Measurements from ENCODE around the gene IL18R1. TPM values are rescaled to one million over a fixed set of nuclear protein-coding genes. Genes with fewer than 3 reads are reported as not detected.

IL18R1 gene
- total and polyA plus RNA-seq, 9 of the 15 experiments (the other 6 are each of a cell fraction or from before 2014, with no cell fraction given), result 0.55 to 10.0 (median 2.5) TPM

- TF ChIP-seq NELFE (IDR thresholded peaks at IDR 0.05; ENCODE audit: insufficient read depth, insufficient read length) (no peak), YY1 (IDR thresholded peaks at IDR 0.05; ENCODE audit: borderline replicate concordance in 1 of 3, control insufficient read depth in 1 of 3, extremely low read depth in 1 of 3, insufficient read depth in 3 of 3, insufficient read length in 1 of 3, insufficient replicate concordance in 2 of 3, low read depth in 1 of 3, low read length in 2 of 3) (no peak), TBL1XR1 (IDR thresholded peaks at IDR 0.05; ENCODE audit: low read length in 2 of 2) (peak in 1 of 2 experiments; percentile 27; a peak in 1 of 4 replicates), ESRRA (IDR thresholded peaks at IDR 0.05; ENCODE audit: borderline replicate concordance, low read depth) (peak; percentile 38; the same call in 1 of the 2 replicates), HMBOX1 (IDR thresholded peaks at IDR 0.05) (peak; percentile 95), MAFF (IDR thresholded peaks at IDR 0.05; ENCODE audit: low read length) (peak; percentile 29; the same call in 1 of the 2 replicates), C11orf30 (IDR thresholded peaks at IDR 0.05; ENCODE audit: low read depth) (peak; percentile 55; the same call in 1 of the 2 replicates), ATF3 (IDR thresholded peaks at IDR 0.05) (peak; percentile 77), ATF3 (CRISPR knock-in tag; conservative IDR thresholded peaks at IDR 0.05) (no peak), NFIC (IDR thresholded peaks at IDR 0.05) (no peak), CBFA2T2 (conservative IDR thresholded peaks at IDR 0.05) (peak; percentile 50), EP300 (IDR thresholded peaks at IDR 0.05; ENCODE audit: low read length) (peak; percentile 60; the same call in 1 of the 2 replicates), KAT2B (IDR thresholded peaks at IDR 0.05; ENCODE audit: low read depth, low read length) (no peak), CBFA2T3 (IDR thresholded peaks at IDR 0.05) (peak; percentile 77), POLR2AphosphoS2 (IDR thresholded peaks at IDR 0.05; ENCODE audit: low read length) (no peak), KLF16 (IDR thresholded peaks at IDR 0.05) (no peak), NCOR1 (IDR thresholded peaks at IDR 0.05) (peak; percentile 30; the same call in 1 of the 2 replicates), MAFG (tag; conservative IDR thresholded peaks at IDR 0.05) (peak; percentile 70), STAG1 (CRISPR knock-in tag; IDR thresholded peaks at IDR 0.05; ENCODE audit: borderline replicate concordance) (no peak), TEAD4 (IDR thresholded peaks at IDR 0.05; ENCODE audit: low read length) (peak; percentile 68; the same call in 1 of the 2 replicates), TEAD4 (CRISPR knock-in tag; IDR thresholded peaks at IDR 0.05; ENCODE audit: borderline replicate concordance) (no peak), CREM (IDR thresholded peaks at IDR 0.05; ENCODE audit: low read depth) (peak; percentile 42; the same call in 1 of the 2 replicates), ATF1 (CRISPR knock-in tag; IDR thresholded peaks at IDR 0.05) (no peak), ATF1 (tag; IDR thresholded peaks at IDR 0.05) (no peak), ARID1B (IDR thresholded peaks at IDR 0.05) (peak; percentile 66), MEIS2 (IDR thresholded peaks at IDR 0.05; ENCODE audit: partially characterized antibody) (peak; percentile 58)
These were observed 17.9 kb upstream of the IL18R1 start (continued) for GRCh38 chr2:102337481-102338386.

Data from K562 (cell line).